Activated CD8-positive, alpha-beta memory T cell treated with anti-CD3 and anti-CD28 coated beads, Interleukin-2, amount 50 U/mL, for 48 hours (primary cell): ENCODE measurements around the gene MMP14.

Experiments
- DNase-seq: peaks from one replicate; pipeline ENCODE4 v3.0.0-alpha.2; 2020

MMP14 gene

DNA sequence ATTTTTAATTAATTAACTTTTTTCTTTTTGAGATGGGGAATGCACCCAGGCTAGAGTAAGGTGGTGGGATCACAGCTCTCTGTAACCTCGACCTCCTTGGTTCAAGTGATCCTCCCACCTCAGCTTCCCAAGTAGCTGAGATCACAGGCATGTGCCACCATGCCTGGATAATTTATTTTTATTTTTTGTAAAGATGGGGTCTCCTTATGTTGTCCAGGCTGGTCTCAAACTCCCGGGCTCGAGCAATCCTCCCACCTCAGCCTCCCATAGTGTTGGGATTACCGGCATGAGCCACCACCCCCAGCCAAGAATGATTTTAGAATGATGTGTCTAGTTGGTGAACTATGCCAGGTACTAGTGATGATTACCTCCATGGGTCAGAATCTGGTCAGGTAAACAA lies 28.6 kb downstream of the MMP14 start:
- no peak for DNase-seq

DNA sequence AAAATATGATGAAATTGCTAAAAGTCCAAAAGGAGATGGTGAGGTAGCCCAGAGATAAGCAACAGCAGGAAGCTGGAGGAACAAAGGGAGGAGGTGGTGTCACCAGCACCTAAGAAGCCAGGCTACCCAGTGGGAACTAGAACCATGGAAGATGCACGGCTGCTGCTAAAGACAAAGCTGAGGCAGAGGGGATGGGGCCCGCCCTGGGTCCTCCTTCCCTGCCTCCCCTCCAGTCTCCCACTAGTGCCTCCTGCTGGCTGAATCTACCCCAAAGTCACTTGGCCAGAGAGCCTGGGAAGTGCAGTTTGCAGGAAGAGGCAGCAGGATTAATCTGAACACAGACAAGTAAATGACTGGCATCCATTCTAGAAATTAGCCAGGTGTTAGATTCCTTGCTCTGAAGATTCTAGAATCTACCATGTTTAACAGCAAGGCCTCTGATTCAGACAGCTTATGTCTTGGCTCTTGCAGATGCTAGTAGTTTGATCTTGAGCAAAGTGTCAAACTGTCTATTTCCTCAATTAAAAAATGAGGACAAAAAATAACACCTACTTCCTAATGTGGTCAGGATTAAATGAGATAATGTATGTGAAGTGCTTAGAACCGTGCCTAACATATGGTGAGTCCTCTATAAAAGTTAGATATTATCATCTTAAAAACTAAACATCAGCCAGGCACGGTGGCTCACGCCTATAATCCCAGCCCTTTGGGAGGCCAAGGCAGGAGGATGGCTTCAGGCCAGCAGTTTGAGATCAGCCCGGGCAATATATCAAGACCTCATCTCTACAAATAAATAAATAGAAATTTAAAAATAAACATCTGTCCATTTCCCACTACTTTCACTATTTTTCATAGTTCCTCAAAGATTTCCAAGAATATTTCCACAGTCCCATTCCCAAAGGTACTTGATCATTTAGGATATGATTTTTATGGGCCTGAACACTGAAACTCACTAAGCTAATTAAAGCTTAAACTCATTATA lies 29.3 kb downstream of the MMP14 start:
- DNase-seq = no peak

DNA sequence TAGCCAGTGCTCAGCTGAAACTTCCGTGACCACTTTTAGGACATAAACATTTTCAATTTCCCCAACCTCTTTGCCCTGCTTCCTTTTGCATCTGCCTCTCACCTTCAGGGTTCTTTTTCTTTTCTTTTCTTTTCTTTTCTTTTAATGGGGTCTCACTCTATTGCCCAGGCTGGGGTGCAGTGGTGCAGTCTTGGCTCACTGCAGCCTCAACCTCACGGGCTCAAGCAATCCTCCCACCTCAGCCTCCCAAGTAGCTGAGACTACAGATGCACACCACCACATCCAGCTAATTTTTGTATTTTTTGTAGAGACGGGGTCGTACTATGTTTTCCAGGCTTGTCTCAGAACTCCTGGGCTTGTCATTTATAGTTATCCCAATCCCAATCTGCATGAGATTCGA lies 30.5 kb downstream of the MMP14 start:
- DNase-seq = no peak

DNA sequence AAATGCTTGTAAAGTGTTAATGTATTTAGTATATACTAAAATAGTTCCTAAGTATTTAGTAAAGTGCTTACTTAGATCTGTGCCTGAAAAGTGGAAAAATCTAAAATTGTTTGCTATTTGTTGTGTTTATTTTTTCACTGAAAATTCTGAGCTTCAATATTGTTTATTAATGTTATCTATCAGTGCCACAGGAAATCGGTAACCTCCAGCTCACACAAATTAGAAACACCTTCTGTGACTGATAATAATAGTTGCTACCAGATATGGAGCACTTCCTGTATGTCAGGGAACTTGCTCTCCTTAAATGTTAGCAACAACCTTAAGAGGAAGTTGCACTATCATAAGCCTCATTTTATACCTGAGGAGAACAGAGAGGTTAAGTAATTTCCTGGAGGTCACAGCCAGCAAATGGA lies 34.4 kb downstream of the MMP14 start:
- DNase-seq = no peak

DNA sequence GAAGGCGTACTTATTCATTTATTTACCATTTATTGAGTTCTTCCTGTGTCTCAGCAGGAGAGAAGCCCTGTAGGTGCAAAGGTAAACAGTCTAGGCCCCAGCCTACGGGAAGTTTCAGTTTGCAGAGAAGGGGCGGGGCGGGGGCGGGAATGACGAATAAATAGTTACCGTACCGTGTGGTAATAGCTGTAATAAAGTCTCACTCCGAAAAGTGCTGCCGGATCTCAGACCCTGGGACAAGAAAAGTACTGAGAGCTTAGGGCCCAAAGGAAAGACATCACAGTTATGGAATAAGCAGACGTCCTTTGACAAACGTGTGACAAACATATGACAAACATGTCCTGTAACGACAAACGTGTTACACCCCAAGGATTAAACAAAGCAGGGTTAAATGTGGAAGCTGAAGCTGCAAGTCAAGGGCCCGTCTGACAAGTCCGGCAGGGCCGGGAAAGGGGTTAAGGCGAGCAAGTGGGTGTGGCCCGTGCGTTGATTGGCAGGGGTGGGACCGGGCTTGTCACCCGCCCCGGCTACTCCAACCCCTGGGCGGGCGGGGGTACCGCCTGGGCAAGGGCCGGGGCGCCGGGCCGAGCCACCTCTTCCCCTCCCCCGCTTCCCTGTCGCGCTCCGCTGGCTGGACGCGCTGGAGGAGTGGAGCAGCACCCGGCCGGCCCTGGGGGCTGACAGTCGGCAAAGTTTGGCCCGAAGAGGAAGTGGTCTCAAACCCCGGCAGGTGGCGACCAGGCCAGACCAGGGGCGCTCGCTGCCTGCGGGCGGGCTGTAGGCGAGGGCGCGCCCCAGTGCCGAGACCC lies 35.0 kb downstream of the MMP14 start, which contains the start of gene LRP10:
Gene LRP10 (plus strand): TSS at position 517 of the 809 bp plus-strand sequence. CDS start 564 bp downstream, outside the sequence.
- DNase-seq = peak; percentile 87

DNA sequence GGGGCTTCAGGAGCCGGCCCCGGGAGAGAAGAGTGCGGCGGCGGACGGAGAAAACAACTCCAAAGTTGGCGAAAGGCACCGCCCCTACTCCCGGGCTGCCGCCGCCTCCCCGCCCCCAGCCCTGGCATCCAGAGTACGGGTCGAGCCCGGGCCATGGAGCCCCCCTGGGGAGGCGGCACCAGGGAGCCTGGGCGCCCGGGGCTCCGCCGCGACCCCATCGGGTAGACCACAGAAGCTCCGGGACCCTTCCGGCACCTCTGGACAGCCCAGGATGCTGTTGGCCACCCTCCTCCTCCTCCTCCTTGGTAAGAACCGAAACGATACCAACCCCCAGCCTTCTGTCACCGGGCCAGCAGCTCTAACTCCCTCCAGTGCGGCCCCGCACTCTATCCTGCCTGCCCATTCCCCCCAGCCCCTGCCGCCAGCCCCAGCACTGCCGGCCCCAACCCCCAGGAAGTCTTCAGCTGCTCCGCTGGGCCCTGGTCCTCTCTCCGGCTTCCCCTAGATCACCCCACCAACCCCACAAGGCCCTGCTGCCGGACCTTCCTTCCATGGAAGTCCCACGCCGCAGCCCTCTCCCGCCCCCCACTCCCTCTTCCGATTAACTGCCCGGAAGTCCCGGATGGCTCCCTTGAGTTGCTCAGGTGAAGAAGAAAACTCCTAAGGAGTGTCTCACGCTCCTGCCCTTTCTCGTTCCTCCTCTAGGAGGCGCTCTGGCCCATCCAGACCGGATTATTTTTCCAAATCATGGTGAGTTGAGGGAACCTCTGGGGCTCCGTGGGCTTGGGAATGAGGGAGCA lies 35.8 kb downstream of the MMP14 start:
- DNase-seq = peak; percentile 86

GRCh38 chr14:22872833-22873520 lies 36.6 kb downstream of the MMP14 start:
- no peak for DNase-seq

- no peak for DNase-seq
Measured at GRCh38 chr14:22875003-22875747, 38.8 kb downstream of the MMP14 start.

- DNase-seq = no peak
Measured at GRCh38 chr14:22875748-22876319, 39.4 kb downstream of the MMP14 start.

GRCh38 chr14:22877000-22877501 lies 40.7 kb downstream of the MMP14 start:
- no peak for DNase-seq

DNA sequence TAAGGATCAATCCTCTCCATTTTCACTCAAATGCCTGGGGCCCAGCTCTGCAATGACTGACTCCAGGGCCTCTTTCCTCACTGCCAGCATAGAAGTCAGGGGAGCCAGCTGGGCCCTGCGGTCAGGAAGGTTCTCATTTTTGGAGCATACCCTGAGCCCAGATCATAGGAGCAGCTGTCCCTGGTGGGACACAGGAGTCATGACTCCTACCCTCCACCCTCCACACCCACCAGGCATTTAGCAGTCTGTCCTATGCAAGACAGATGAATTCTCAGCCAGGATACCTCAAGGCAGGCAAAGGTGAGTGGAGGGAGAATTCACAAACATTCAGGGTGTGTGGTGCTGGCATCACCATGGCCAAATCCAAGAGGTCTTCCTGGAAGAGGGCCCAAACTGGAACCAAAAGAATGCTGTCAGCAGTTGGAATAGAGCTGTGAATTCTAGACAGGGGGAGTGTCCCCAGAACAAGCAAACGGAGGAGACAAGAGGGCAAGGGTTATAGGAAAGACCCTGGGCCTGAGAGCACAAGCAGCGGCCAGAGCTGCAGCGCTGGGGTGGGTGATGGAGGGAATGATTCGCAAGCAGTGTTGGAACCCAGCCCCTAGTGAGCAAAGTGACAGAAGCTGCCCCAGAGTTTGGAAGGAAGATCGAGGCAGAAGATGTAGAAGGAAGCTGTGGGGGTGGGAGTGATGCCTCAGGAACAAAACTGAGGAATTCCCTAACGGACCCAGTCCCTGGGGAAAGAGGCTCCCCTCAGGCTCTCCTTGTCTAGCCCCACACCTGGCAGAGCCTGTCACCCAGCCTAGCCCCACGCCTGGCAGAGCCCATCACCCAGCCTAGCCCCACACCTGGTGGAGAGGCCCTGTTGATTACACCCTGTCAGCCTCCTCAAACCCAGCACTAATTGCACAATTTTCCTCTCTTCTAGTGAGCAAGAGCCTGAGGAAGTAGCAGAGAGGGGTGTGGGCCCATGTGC lies 42.2 kb downstream of the MMP14 start:
- no peak for DNase-seq

DNA sequence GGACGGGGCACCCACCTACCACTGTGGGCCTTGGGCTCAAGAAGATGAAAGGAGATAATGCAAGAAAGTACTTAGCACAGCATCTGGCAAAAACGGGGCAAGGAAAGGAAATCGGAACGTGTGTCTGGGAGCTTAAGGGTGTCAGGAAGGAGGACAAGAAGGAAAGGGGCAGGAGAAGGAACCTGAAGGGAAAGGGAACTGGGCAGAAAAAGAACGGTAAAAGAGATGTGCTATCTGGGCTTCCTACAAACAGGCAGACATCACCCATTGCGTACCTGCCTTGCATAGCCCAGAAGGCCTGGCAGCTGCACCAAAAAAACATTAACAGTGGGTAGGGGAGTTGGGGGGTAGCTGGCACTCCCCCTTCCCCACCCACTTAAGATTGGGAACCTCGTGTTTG lies 45.7 kb downstream of the MMP14 start:
- no peak for DNase-seq

DNA sequence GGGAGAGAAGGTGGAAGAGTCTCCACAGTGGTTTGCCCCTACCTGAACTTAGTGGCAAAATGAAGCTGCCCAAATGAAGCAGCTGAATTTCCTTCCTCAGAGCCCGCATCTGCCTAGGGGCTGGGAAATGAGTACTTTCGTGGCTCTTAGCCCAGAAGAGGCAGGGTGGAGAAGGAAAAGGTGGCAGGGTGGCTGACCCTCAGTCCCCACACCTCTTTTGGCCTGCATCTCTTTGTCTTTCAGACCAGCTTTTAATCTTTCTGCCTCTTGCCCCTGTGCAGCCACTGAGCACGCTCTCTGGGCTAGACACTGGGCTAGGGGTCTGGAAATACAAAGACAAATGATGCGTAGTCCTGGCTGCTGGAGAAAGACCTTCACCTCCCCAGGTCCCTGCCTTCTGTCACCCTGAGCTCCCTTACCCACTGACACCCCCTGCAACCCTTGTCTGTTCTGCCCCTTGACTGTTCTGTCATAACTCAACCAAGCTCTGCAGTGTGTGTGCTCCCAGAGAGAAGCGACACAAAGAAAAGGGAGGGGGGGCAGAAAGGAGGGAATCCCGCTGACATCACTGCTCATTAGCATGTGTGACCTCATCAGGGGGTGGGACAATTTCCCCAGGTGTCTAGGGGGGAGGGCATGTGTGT lies 46.3 kb downstream of the MMP14 start:
- DNase-seq = no peak

DNA sequence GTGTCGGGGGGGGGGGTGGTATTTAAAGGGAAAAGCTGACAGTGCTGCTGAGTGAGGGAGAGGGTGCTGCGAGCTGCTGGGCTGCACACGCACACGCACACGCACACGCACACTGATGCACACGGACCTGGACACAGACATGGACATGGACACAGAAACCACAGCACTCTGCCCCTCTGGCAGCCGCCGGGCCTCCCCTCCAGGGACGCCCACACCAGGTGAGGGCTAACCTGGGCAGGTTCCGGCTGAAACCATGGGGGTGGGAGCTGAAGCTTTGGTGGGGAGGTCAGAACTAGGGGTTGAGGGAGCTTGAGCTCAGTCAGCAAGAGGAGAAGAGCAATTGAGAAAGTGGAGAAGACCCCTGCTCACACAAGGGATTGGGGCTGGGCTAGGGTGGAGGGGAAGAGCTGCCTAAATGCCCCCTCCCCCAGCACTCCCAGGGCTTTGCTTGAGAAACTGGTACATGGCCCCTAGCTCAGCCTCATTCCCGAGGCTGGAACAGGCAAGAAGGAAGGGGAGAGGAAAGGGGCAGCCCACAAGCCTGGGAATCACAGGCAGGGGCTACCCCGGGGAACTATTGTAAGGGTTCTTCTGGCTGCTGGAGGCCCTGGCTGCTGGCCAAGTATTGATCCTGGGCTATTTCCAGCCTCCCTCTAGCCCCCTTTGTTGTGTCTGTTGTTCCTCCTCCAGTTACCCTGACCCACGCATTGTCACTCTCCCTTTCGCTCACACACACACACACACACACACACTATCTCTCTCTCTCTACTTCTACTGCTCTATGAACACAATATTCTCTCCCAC lies 47.0 kb downstream of the MMP14 start, which contains the start of gene REM2:
Gene REM2 (plus strand): TSS at position 50 of the 804 bp plus-strand sequence. CDS start 66 bp downstream, at position 116.
- DNase-seq = no peak

DNA sequence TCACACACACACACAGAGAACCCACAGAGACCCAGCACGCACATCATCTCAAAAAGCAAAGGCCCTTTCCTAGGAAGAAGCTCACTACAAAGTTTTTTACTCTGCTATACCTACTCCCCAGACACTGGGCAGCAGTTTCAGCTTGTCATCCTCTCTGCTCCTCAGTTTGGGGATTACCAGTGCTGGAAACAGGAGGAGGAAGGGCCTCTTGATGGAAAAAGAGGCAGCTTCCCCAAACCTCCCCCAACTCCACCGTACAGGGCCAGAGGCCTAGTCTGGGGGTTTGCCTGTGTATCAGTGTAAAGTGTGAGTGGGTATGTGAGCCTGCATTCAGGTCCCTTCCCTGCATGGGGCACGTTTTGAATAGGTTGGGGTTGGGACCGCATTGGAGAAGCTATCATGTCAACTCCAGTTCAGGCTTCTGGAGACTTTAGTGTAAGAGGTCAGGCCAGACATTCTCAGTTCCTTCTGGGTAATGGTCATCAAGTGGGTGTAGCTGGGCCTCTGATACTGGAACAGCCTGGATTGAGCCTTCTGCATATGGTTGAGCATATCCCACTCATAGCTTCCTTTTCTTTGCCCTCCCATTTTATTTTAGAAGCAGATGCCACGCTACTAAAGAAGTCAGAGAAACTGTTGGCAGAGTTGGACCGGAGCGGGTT lies 47.8 kb downstream of the MMP14 start:
- no peak for DNase-seq

DNA sequence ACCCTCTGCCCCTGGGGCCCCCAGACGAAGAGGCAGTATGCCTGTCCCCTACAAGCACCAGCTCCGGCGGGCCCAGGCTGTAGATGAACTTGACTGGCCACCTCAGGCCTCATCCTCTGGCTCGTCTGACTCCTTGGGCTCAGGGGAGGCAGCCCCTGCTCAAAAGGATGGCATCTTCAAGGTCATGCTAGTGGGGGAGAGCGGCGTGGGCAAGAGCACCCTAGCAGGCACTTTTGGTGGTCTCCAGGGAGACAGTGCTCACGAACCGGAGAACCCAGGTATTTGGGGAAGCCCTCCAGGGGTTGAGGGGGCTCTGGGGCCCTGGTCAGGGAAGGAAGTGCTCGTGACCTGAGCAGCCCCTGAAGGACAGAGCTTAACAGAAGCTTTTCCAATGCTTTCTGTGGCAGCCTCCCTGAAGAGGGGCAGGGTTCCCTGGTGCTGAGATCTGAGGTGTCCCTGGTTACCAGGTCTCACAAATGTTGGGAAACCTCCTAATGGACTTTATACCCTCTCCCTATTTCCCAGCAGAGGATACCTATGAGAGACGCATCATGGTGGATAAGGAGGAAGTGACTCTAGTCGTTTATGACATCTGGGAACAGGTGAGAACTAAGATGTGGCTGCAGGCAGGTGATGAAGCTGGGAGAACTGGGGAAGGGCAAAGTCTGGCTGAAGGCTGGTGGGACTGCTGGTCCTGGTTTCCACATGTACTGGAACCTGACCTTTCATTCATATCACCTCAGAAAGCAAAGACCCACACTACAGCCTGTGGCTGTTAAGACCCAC lies 48.5 kb downstream of the MMP14 start:
- no peak for DNase-seq

DNA sequence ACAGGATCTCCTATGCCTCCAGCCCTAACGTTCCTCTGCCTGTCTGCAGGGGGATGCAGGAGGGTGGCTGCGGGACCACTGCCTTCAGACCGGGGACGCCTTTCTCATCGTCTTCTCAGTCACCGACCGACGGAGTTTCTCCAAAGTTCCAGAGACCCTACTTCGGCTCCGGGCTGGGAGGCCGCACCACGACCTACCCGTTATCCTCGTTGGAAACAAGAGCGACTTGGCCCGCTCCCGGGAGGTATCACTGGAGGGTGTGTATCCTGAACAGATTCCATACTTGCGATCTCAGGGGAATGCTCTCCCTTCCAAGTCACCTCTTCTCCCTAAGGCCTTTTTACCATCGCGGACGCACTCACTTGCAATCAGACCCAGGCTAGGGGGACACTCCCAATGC lies 49.6 kb downstream of the MMP14 start:
- DNase-seq = no peak
